ENCODE measurements around the gene MTAP.

Gene MTAP

GRCh38 chr9:21982861-21983560 lies 180.6 kb downstream of the MTAP start:
- no peak for DNase-seq (ENCODE audit: low spot score)
- no peak overlapping the region for H3K4me3 ChIP-seq
- TF ChIP-seq CTCF (IDR thresholded peaks at IDR 0.05) = no peak
- no peak overlapping the region for H3K27ac ChIP-seq

- Histone ChIP-seq H3K27ac (no peak overlapping the region), H3K4me3 (no peak overlapping the region)
- no peak for TF ChIP-seq CTCF (IDR thresholded peaks at IDR 0.05)
- no peak for DNase-seq (ENCODE audit: low spot score)
These were observed 181.1 kb downstream of the MTAP start for GRCh38 chr9:21983561-21983935.

GRCh38 chr9:21984101-21984500 lies 181.7 kb downstream of the MTAP start:
- Histone ChIP-seq H3K27ac (no peak overlapping the region), H3K4me3 (no peak overlapping the region)
- TF ChIP-seq CTCF (IDR thresholded peaks at IDR 0.05) = no peak
- DNase-seq (ENCODE audit: low spot score) = no peak

GRCh38 chr9:21985964-21986667 lies 183.7 kb downstream of the MTAP start:
- Histone ChIP-seq H3K27ac (no peak overlapping the region), H3K4me3 (no peak overlapping the region)
- TF ChIP-seq CTCF (IDR thresholded peaks at IDR 0.05) = no peak
- DNase-seq (ENCODE audit: low spot score) = no peak

Data from coronary artery (tissue), 2 donors.